H1 (cell line): ENCODE data around the gene SPEF1. TPM values are rescaled to one million over a fixed set of nuclear protein-coding genes. Genes with fewer than 3 reads are reported as not detected.

Experiments
- CTCF ChIA-PET: fragments of 300-600 bp; sonication (Branson Sonifier 250); formaldehyde crosslinking; loops from one replicate; lab custom pipeline; 2021; ENCODE audit not compliant: partially characterized antibody; lab: Charles Lee
- POLR2A ChIA-PET: fragments of 300-600 bp; sonication (Branson Sonifier 250); formaldehyde crosslinking; loops from one replicate; lab custom pipeline; 2021; ENCODE audit warnings: inconsistent platforms; ENCODE audit not compliant: partially characterized antibody; lab: Charles Lee
- DNase-seq, 2 experiments: peaks; one replicate each; pipeline versions ENCODE4 v3.0.0 to v3.0.0-alpha.2; 2010 to 2022; ENCODE audit warnings: low spot score in 2 of 2, low read depth in 1 of 2, mixed read lengths in 1 of 2
- FAIRE-seq: peaks from 2 replicates; lab custom pipeline; 2011; peaks lifted over from hg19 to GRCh38; lab: Jason Lieb, UNC
- H2AFZ ChIP-seq: 2 replicates; pipeline ENCODE4 v1.8.1; 2012; ENCODE audit warnings: low read length, inconsistent platforms
- H2AK5ac ChIP-seq: 2 replicates; pipeline ENCODE4 v1.6.1; 2013; ENCODE audit warnings: low read depth, low read length
- H2BK120ac ChIP-seq: replicated peaks from 2 replicates; pipeline ENCODE3; 2013; ENCODE audit warnings: low read depth, low read length, inconsistent platforms
- H2BK12ac ChIP-seq: 2 replicates; pipeline ENCODE4 v1.6.1; 2013; ENCODE audit warnings: low read depth, low read length
- H2BK15ac ChIP-seq: 2 replicates; pipeline ENCODE4 v1.6.1; 2013; ENCODE audit warnings: low read length
- H2BK20ac ChIP-seq: 2 replicates; pipeline ENCODE4 v1.6.1; 2013; ENCODE audit warnings: low read length
- H2BK5ac ChIP-seq: 2 replicates; pipeline ENCODE4 v1.6.1; 2013; ENCODE audit warnings: low read depth, low read length
- H3K14ac ChIP-seq: 2 replicates; pipeline ENCODE4 v1.6.1; 2013; ENCODE audit warnings: inconsistent platforms; ENCODE audit not compliant: insufficient read length
- H3K18ac ChIP-seq: 2 replicates; pipeline ENCODE4 v1.6.1; 2013; ENCODE audit warnings: low read length; ENCODE audit errors: extremely low read depth
- H3K23ac ChIP-seq: 2 replicates; pipeline ENCODE4 v1.6.1; 2013; ENCODE audit warnings: inconsistent platforms; ENCODE audit not compliant: insufficient read length
- H3K23me2 ChIP-seq: 2 replicates; pipeline ENCODE4 v1.6.1; 2013; ENCODE audit warnings: low read depth, low read length
- H3K27ac ChIP-seq: 2 replicates; pipeline ENCODE4 v1.6.1; 2011; ENCODE audit warnings: low read depth, low read length, inconsistent platforms
- H3K27me3 ChIP-seq, 4 experiments: replicated peaks in 1 of 4; 1 replicate in 1 of 4; 2 replicates in 3 of 4; pipeline versions ENCODE4 v1.6.1 to v1.8.1; 2011 to 2013; ENCODE audit warnings: low read length in 3 of 4, mild to moderate bottlenecking in 3 of 4, inconsistent platforms in 2 of 4, mixed read lengths in 2 of 4, moderate library complexity in 1 of 4; ENCODE audit not compliant: control insufficient read depth in 3 of 4, insufficient read depth in 3 of 4; ENCODE audit errors: extremely low read depth in 1 of 4
- H3K36me3 ChIP-seq, 4 experiments: 2 replicates each; pipeline versions ENCODE4 v1.6.1 to v1.8.1; 2011 to 2013; ENCODE audit warnings: mild to moderate bottlenecking in 4 of 4, low read length in 3 of 4, moderate library complexity in 2 of 4, control low read depth in 1 of 4, inconsistent platforms in 1 of 4; ENCODE audit not compliant: insufficient read depth in 4 of 4, control insufficient read depth in 2 of 4
- H3K4ac ChIP-seq: replicated peaks from 2 replicates; pipeline ENCODE3; 2013; ENCODE audit warnings: low read length, low read depth, mixed read lengths, inconsistent platforms; ENCODE audit not compliant: insufficient read length
- H3K4me1 ChIP-seq, 4 experiments: replicated peaks in 1 of 4; 1 replicate in 1 of 4; 2 replicates in 3 of 4; pipeline versions ENCODE4 v1.6.1 to v1.8.1; 2011 to 2013; ENCODE audit warnings: low read length in 3 of 4, inconsistent platforms in 2 of 4, mixed read lengths in 1 of 4; ENCODE audit not compliant: insufficient read depth in 4 of 4, control insufficient read depth in 3 of 4
- H3K4me2 ChIP-seq, 2 experiments: 2 replicates each; pipeline versions ENCODE4 v1.6.1 to v1.8.1; 2011 to 2013; ENCODE audit warnings: low read depth in 2 of 2, low read length in 2 of 2, control low read depth in 1 of 2, inconsistent platforms in 1 of 2, mild to moderate bottlenecking in 1 of 2; ENCODE audit not compliant: insufficient read depth in 1 of 2
- H3K4me3 ChIP-seq, 4 experiments: fragments of 200-600, 300-600 bp in 1 of 4; sonication (generic), shearing (Covaris generic), sonication (Bioruptor Twin) in 1 of 4; 2 replicates each; pipeline versions ENCODE4 v1.5.1 to v1.8.1; 2011 to 2016; ENCODE audit warnings: low read length in 4 of 4, low read depth in 3 of 4, control low read depth in 2 of 4, inconsistent platforms in 2 of 4, mild to moderate bottlenecking in 2 of 4, mixed read lengths in 1 of 4, moderate library complexity in 1 of 4; ENCODE audit not compliant: insufficient read depth in 2 of 4; ENCODE audit errors: extremely low read depth in 1 of 4
- H3K56ac ChIP-seq: replicated peaks from 2 replicates; pipeline ENCODE3; 2013; ENCODE audit warnings: low read depth, mild to moderate bottlenecking, mixed read lengths, low read length, inconsistent platforms; ENCODE audit not compliant: insufficient read length
- H3K79me1 ChIP-seq: 2 replicates; pipeline ENCODE4 v1.6.1; 2013; ENCODE audit warnings: low read depth, low read length, control low read depth
- H3K79me2 ChIP-seq, 2 experiments: 2 replicates each; pipeline versions ENCODE4 v1.6.1 to v1.8.1; 2012 to 2013; ENCODE audit warnings: low read length in 2 of 2, mild to moderate bottlenecking in 2 of 2, inconsistent platforms in 1 of 2; ENCODE audit not compliant: insufficient read depth in 2 of 2, control insufficient read depth in 1 of 2
- H3K9ac ChIP-seq, 4 experiments: replicated peaks in 1 of 4; 1 replicate in 1 of 4; 2 replicates in 3 of 4; pipeline versions ENCODE4 v1.6.1 to v1.8.1; 2011 to 2013; ENCODE audit warnings: low read depth in 3 of 4, low read length in 3 of 4, control low read depth in 2 of 4, mild to moderate bottlenecking in 2 of 4, moderate library complexity in 2 of 4, inconsistent platforms in 1 of 4; ENCODE audit errors: extremely low read depth in 1 of 4
- H3K9me3 ChIP-seq, 2 experiments: 2 replicates each; pipeline versions ENCODE4 v1.6.1 to v1.8.1; 2012 to 2013; ENCODE audit warnings: mild to moderate bottlenecking in 2 of 2, moderate library complexity in 2 of 2, control low read depth in 1 of 2, inconsistent platforms in 1 of 2, low read depth in 1 of 2, low read length in 1 of 2, mixed read lengths in 1 of 2; ENCODE audit not compliant: insufficient read depth in 2 of 2
- H4K20me1 ChIP-seq, 2 experiments: replicated peaks in 1 of 2; 2 replicates each; pipeline versions ENCODE3 to v1.8.1; 2011 to 2013; ENCODE audit warnings: inconsistent platforms in 2 of 2, low read length in 2 of 2, mild to moderate bottlenecking in 1 of 2; ENCODE audit not compliant: insufficient read depth in 2 of 2, control insufficient read depth in 1 of 2
- H4K5ac ChIP-seq: 2 replicates; pipeline ENCODE4 v1.6.1; 2013; ENCODE audit warnings: low read length, low read depth, mixed read lengths, inconsistent platforms; ENCODE audit not compliant: insufficient read length
- H4K8ac ChIP-seq: 2 replicates; pipeline ENCODE4 v1.8.0; 2013; ENCODE audit warnings: mild to moderate bottlenecking, moderate library complexity, low read length, inconsistent platforms; ENCODE audit not compliant: insufficient read depth; ENCODE audit errors: extremely low read depth
- H4K91ac ChIP-seq: replicated peaks from 2 replicates; pipeline ENCODE3; 2013; ENCODE audit warnings: low read length, mixed read lengths, inconsistent platforms; ENCODE audit not compliant: insufficient read length
- CTCF ChIP-seq, 3 experiments: IDR thresholded peaks; 1 replicate in 2 of 3; 2 replicates in 1 of 3; pipeline versions ENCODE4 v1.5.1 to v1.6.1; 2011; ENCODE audit warnings: low read length in 3 of 3, mild to moderate bottlenecking in 3 of 3, inconsistent platforms in 2 of 3, low read depth in 1 of 3, moderate library complexity in 1 of 3; ENCODE audit not compliant: insufficient read depth in 1 of 3; ENCODE audit errors: control extremely low read depth in 1 of 3
- WGBS, 2 experiments: shearing (Covaris generic) in 1 of 2; methylation state at CpG; one replicate each; pipeline versions ENCODE4 v1.1.6 to v1.1.7; 2013 to 2015; ENCODE audit warnings: low lambda C conversion rate in 2 of 2, mixed read lengths in 2 of 2, inconsistent platforms in 1 of 2, low coverage in 1 of 2, missing lambda C conversion rate in 1 of 2; ENCODE audit not compliant: insufficient replicate concordance in 2 of 2, insufficient coverage in 1 of 2, insufficient read length in 1 of 2; ENCODE audit errors: extremely low coverage in 1 of 2, missing lambda C conversion rate in 1 of 2; 5-methylcytosine and 5-hydroxymethylcytosine counted together
- polyA plus RNA-seq, 7 experiments: library from polyadenylated mRNA; depleted of rRNA in 3 of 7; stranded (reverse) in 5 of 7; unstranded in 2 of 7; fragments of >200 nt in 5 of 7; fragments of 200-250 nt in 2 of 7; gene quantifications; 1 replicate in 5 of 7; 2 replicates in 1 of 7; 4 replicates in 1 of 7; pipeline versions ENCODE4 v1.2.1 to v1.2.3, GENCODE V29; 2011 to 2013; ENCODE audit warnings: missing spikeins in 2 of 7, mixed read lengths in 2 of 7
- total RNA-seq: library from RNA; stranded (reverse); fragmentation: NEBNext Ultra II Directional; extraction: Animal tissue kit (Norgen Biotek cat#: 25700); gene quantifications from 2 replicates; pipeline ENCODE4 v1.2.1, GENCODE V29; 2021

Gene SPEF1
- total and polyA plus RNA-seq, 2 of the 8 experiments (the other 6 are each of a cell fraction or from before 2014, with no cell fraction given) = 0.51 to 0.71 TPM

GRCh38 chr20:3787324-3788014 lies 6.2 kb upstream of the SPEF1 start:
- no peak for DNase-seq
- H4K20me1 ChIP-seq = peaks cover 7 to 11% of the 10 kb centered on the region in 2 experiments
- no peak overlapping the region for H2BK12ac ChIP-seq
- no peak overlapping the region for H3K23ac ChIP-seq
- FAIRE-seq = no peak
- H4K91ac ChIP-seq = no peak overlapping the region
- no peak overlapping the region for H4K8ac ChIP-seq
- peaks cover 0 to 5% (median 0%) of the 10 kb centered on the region in 4 experiments; a peak in 2 of 8 replicates for H3K36me3 ChIP-seq
- no peak overlapping the region for H3K4ac ChIP-seq
- peaks cover 3% of the 10 kb centered on the region; the same call in 1 of the 2 replicates for H3K23me2 ChIP-seq
- TF ChIP-seq CTCF (IDR thresholded peaks at IDR 0.05; ENCODE audit: control extremely low read depth in 1 of 3, insufficient read depth in 1 of 3, low read depth in 1 of 3, low read length in 3 of 3) = no peak
- H3K27ac ChIP-seq = no peak overlapping the region
- CTCF ChIA-PET = interaction anchor here (0.6 to 9.5 kb wide), 14 partner anchors 10 to 259 kb away, joined by 3 to 128 read pairs (median 4); partner anchors contain the start of genes ADISSP and AP5S1
- H2AK5ac ChIP-seq = no peak overlapping the region
- peaks cover 0 to 13% (median 6%) of the 10 kb centered on the region in 4 experiments; a peak in 6 of 7 replicates for H3K4me1 ChIP-seq
- peak overlapping the region in 1 of 4 experiments; percentile 52; a peak in 2 of 8 replicates for H3K4me3 ChIP-seq
- H3K18ac ChIP-seq = no peak overlapping the region
- H3K9ac ChIP-seq = no peak overlapping the region
- no peak overlapping the region for H2BK15ac ChIP-seq
- peaks cover 0 to 3% (median 0%) of the 10 kb centered on the region in 4 experiments; a peak in 3 of 7 replicates for H3K27me3 ChIP-seq
- POLR2A ChIA-PET = interaction anchor here (0.6 to 3.9 kb wide), 3 partner anchors 8 to 449 kb away, joined by 3 to 20 read pairs (median 5); partner anchors contain the start of genes AP5S1 and CDC25B
- H2AFZ ChIP-seq = 0 out of 2 replicates have a peak overlapping the region, but pooled peaks have one; percentile 49
- no peak overlapping the region for H2BK20ac ChIP-seq
- 86% methylated on average over 5 of the region's 5 CpGs; no CpG with 5 or more reads in 1 of the 2 experiments for WGBS, 2 experiments
- no peak overlapping the region for H4K5ac ChIP-seq
- no peak overlapping the region for H2BK120ac ChIP-seq
- H3K4me2 ChIP-seq = 0 out of 4 replicates have a peak overlapping the region, but pooled peaks of 1 of the 2 experiments have one; percentile 31
- peaks cover 0 to 10% of the 10 kb centered on the region in 2 experiments; a peak in 1 of 4 replicates for H3K79me2 ChIP-seq
- peaks cover 11% of the 10 kb centered on the region for H3K79me1 ChIP-seq
- H2BK5ac ChIP-seq = no peak overlapping the region
- H3K56ac ChIP-seq = no peak overlapping the region
- no peak overlapping the region for H3K14ac ChIP-seq
- no peaks in the 10 kb centered on the region for H3K9me3 ChIP-seq
